Measurements from ENCODE around the gene GRIK1.

DNA sequence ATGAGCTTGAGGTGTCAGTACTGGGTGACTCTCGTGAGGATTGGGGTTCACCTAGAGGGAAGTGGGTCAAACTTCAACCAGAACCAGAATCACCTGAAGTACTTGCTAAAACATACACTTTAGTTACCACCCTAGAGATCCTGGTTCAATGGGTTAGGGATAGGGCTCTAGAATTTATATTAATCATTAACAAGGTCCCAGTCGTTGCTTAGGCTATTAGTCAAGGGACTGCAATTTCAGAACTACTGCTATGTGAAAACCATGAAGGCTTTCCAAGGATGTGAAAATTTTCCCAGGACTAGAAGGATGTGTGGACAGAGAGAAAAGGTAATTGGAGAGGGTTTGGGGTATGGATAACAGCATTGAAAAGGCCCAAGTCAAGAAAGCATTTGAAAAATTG, 162.6 kb downstream of the GRIK1 start:
- TF ChIP-seq ZNF2 (tag by site-specific recombination; IDR thresholded peaks at IDR 0.05) (no peak), ZBTB21 (tag by site-specific recombination; IDR thresholded peaks at IDR 0.05) (no peak), CTCF (tag by site-specific recombination; IDR thresholded peaks at IDR 0.05) (no peak), ZNF19 (tag by site-specific recombination; IDR thresholded peaks at IDR 0.05; ENCODE audit: low read depth) (no peak), ZNF521 (tag by site-specific recombination; IDR thresholded peaks at IDR 0.05) (no peak), SP3 (tag by site-specific recombination; IDR thresholded peaks at IDR 0.05) (no peak), ZNF24 (tag by site-specific recombination; IDR thresholded peaks at IDR 0.05) (no peak), ZNF660 (tag by site-specific recombination; IDR thresholded peaks at IDR 0.05) (no peak), BCL11A (tag by site-specific recombination; IDR thresholded peaks at IDR 0.05; ENCODE audit: low read depth) (no peak)
- TF ChIP-seq, protein P1, sequence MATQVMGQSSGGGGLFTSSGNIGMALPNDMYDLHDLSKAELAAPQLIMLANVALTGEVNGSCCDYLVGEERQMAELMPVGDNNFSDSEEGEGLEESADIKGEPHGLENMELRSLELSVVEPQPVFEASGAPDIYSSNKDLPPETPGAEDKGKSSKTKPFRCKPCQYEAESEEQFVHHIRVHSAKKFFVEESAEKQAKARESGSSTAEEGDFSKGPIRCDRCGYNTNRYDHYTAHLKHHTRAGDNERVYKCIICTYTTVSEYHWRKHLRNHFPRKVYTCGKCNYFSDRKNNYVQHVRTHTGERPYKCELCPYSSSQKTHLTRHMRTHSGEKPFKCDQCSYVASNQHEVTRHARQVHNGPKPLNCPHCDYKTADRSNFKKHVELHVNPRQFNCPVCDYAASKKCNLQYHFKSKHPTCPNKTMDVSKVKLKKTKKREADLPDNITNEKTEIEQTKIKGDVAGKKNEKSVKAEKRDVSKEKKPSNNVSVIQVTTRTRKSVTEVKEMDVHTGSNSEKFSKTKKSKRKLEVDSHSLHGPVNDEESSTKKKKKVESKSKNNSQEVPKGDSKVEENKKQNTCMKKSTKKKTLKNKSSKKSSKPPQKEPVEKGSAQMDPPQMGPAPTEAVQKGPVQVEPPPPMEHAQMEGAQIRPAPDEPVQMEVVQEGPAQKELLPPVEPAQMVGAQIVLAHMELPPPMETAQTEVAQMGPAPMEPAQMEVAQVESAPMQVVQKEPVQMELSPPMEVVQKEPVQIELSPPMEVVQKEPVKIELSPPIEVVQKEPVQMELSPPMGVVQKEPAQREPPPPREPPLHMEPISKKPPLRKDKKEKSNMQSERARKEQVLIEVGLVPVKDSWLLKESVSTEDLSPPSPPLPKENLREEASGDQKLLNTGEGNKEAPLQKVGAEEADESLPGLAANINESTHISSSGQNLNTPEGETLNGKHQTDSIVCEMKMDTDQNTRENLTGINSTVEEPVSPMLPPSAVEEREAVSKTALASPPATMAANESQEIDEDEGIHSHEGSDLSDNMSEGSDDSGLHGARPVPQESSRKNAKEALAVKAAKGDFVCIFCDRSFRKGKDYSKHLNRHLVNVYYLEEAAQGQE (tag by site-specific recombination; IDR thresholded peaks at IDR 0.05) = no peak
